ENCODE measurements around the gene AKR1B15.

- TF ChIP-seq CTCF (conservative IDR thresholded peaks at IDR 0.05 in 1 of 2, IDR thresholded peaks at IDR 0.05 in 1 of 2; ENCODE audit: extremely low read depth in 1 of 2, insufficient read depth in 1 of 2, low read depth in 1 of 2, low read length in 2 of 2), result no peak
- TF ChIP-seq EZH2 (IDR thresholded peaks at IDR 0.05; ENCODE audit: borderline replicate concordance, low read length), result no peak
These were observed 76.6 kb downstream of the AKR1B15 start for GRCh38 chr7:134625550-134625949.

Data from mammary epithelial cell (primary cell).